Stimulated activated CD4-positive, alpha-beta T cell treated with anti-CD3 and anti-CD28 coated beads, TNF-alpha, amount 100 ng/mL, for 4 hours (primary cell): Measurements from ENCODE around the gene TBC1D20.
A peak's percentile ranks its signal among the peaks of the same experiment; 100 is the strongest.

Experiments used
- DNase-seq, 3 experiments: peaks; one replicate each; pipeline ENCODE4 v3.0.0-alpha.2; 2020; ENCODE audit warnings: low read depth in 3 of 3

The TBC1D20 gene

GRCh38 chr20:438571-439469, 23.5 kb downstream of the TBC1D20 start:
- peak in 1 of 3 experiments; percentile 47 for DNase-seq

GRCh38 chr20:437787-438486, 24.4 kb downstream of the TBC1D20 start:
- DNase-seq = no peak

GRCh38 chr20:436476-436875, 25.9 kb downstream of the TBC1D20 start:
- no peak for DNase-seq

GRCh38 chr20:435558-435957, 26.8 kb downstream of the TBC1D20 start:
- no peak for DNase-seq

- DNase-seq = no peak
These were observed 27.5 kb downstream of the TBC1D20 start for GRCh38 chr20:434661-435419.

GRCh38 chr20:434221-434620, 28.1 kb downstream of the TBC1D20 start:
- DNase-seq = no peak

GRCh38 chr20:433300-433975, 28.9 kb downstream of the TBC1D20 start:
- peak; percentile 18 to 56 (median 56) for DNase-seq

GRCh38 chr20:432677-433299, 29.5 kb downstream of the TBC1D20 start:
- no peak for DNase-seq

- DNase-seq = no peak
These were observed 30.1 kb downstream of the TBC1D20 start for GRCh38 chr20:432208-432607.

- peak in 1 of 3 experiments; percentile 14 for DNase-seq
These were observed 31.1 kb downstream of the TBC1D20 start for GRCh38 chr20:431012-431904.

- DNase-seq = no peak
These were observed 32.0 kb downstream of the TBC1D20 start for GRCh38 chr20:430091-430999.

- no peak for DNase-seq
These were observed 33.6 kb downstream of the TBC1D20 start for GRCh38 chr20:428658-429200.

GRCh38 chr20:427849-428657, 34.3 kb downstream of the TBC1D20 start:
- DNase-seq = no peak

- DNase-seq = no peak
These were observed 34.9 kb downstream of the TBC1D20 start for GRCh38 chr20:427401-427800.

GRCh38 chr20:426566-426965, 35.8 kb downstream of the TBC1D20 start:
- no peak for DNase-seq

GRCh38 chr20:421685-422250, 40.6 kb downstream of the TBC1D20 start:
- no peak for DNase-seq

- DNase-seq = no peak
These were observed 41.4 kb downstream of the TBC1D20 start for GRCh38 chr20:420721-421574.
